Panc1 (cell line): ENCODE data around the gene WDR59.
"Not testable (repeated sequence)": the region's sequence is repeated elsewhere in the genome, so short reads cannot be mapped to it uniquely, and the experiment has no call there.

Experiments used
- CTCF ChIP-seq: fragments of 450-650 bp; IDR thresholded peaks from 2 replicates; pipeline ENCODE4 v1.5.1; 2017; ENCODE audit warnings: mild to moderate bottlenecking
- SIN3A ChIP-seq: IDR thresholded peaks from 2 replicates; pipeline ENCODE4 v1.6.1; 2012; ENCODE audit warnings: low read depth, mild to moderate bottlenecking, low read length, moderate library complexity, borderline replicate concordance; ENCODE audit not compliant: insufficient read depth

- not testable (repeated sequence) for TF ChIP-seq CTCF, SIN3A
Observed at GRCh38 chr16:74908759-74909158, 76.2 kb downstream of the WDR59 start.
